GM19455 (cell line): Measurements from ENCODE around the gene KIAA1549.
"Not testable (repeated sequence)": the region's sequence is repeated elsewhere in the genome, so short reads cannot be mapped to it uniquely, and the experiment has no call there.

Experiments
- ATAC-seq: cut with Tn5 transposase; IDR thresholded peaks from one replicate; pipeline ENCODE4 v1.9.1; 2021; ENCODE audit not compliant: unreplicated experiment

The KIAA1549 gene

GRCh38 chr7:138945154-138945553 lies 36.0 kb downstream of the KIAA1549 start:
- no peak for ATAC-seq

- ATAC-seq, result no peak
Observed at GRCh38 chr7:138944592-138944991, 36.6 kb downstream of the KIAA1549 start.

DNA sequence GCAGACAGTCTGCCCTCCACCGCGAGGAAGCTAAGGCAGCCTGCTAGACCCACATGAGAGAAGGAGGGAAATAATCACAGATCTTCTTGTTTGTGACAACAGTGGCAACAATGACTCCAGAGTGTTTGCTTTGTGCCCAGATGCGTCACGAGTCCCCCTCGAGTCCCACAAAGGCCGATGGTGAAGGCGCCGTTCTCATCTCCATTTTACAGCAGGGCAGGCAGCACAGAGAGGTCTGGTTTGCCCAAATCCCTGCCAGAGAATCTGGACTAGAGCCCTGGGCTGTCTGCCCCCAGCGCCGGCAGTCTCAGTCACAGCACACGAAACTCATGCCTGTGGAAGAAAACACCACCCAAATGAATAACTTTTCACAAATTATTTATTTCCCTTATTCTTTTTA lies 38.1 kb downstream of the KIAA1549 start:
- no peak for ATAC-seq

DNA sequence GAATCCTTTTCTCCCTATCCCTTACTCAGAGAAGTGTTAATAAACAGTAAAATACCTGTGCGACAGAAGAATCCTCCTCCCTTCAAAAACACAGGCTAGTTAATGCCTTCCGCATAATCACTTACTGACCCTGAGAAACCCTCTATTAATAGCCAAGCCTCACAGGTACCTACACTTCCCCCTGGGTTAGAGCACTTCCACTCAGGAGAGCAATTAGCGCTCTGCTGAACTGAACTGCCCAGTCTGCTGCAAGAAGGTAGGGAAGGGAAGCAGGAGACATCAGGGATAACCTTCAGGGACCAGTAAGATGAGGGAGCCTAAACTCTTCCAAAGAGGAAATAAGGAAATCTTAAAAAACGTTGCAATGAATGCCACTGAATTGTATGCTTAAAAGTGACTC lies 39.6 kb downstream of the KIAA1549 start:
- no peak for ATAC-seq

DNA sequence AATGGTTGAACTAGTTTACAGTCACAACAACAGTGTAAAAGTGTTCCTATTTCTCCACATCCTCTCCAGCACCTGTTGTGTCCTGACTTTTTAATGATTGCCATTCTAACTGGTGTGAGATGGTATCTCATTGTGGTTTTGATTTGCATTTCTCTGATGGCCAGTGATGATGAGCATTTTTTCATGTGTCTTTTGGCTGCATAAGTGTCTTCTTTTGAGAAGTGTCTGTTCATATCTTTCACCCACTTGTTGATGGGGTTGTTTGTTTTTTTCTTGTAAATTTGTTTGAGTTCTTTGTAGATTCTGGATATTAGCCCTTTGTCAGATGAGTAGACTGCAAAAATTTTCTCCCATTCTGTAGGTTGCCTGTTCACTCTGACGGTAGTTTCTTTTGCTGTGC lies 40.6 kb downstream of the KIAA1549 start:
- ATAC-seq, result not testable (repeated sequence)

- ATAC-seq, result no peak
Observed at GRCh38 chr7:138937484-138937883, 43.7 kb downstream of the KIAA1549 start.

DNA sequence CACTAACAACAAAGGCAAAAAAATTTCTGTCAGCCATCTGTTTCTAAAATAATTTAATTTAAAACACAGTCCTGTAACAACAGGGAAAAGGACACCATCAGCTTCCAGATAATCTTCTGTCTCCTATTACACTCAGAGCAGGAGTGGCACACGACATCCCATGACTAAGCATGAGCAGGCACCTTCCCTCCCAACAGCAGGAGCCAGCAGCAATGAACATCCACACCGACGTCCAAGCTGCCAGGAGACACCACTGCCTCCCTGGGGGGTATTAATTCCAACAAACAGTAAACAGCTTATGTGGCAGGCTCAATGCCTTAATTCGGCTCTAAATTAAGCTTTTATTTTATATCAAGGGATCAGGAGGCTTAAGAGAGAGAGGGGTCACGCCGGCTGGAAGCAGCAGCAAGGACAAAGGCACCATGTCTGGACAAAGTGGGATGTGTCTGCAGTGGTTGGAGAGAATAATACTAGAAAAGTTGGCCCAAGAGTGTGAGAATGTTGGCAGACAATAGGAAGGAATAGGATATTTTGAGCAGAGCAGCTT lies 45.7 kb downstream of the KIAA1549 start:
- ATAC-seq, result no peak

GRCh38 chr7:138934861-138935260 lies 46.3 kb downstream of the KIAA1549 start:
- ATAC-seq, result no peak

DNA sequence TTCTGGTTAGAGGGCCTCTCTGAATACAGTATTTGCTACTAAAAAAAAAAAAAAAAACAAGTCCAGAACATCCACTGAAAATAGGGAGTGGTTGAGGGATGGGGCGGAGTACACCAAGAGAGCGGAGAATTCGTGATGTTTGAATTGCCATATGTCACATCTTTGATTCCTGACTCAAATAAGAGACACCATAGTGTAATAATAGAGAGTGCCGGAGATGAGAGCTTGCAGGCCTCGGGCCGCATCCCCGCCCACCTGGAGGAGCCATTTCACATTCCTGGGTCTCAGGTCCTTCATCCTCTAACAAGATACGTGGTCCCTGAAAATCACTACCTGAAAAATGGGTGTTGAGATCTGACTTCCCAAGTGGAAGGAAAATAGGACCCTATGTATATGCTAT lies 46.8 kb downstream of the KIAA1549 start:
- ATAC-seq, result no peak

DNA sequence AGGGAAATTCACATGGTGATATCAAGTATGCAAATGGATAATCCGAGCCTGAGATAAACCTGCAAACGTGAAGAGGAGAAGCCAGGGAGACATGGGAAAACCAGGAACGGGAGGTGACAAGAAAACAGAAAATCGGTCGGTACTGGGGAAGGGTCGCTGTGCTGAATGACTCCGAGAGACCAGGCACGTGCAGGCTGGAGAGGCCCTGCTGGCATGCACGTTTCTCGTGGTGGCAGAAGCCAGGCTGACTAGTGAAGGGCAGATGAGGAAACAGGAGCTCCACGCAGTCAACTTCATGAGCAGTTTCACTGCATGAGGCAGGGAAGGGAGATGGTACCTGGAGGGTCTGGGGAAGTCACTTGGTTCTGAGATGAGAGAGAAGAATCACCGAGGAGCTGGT lies 48.3 kb downstream of the KIAA1549 start:
- no peak for ATAC-seq

- ATAC-seq, result no peak
Observed at GRCh38 chr7:138932427-138932826, 48.8 kb downstream of the KIAA1549 start.

GRCh38 chr7:138929969-138930368 lies 51.2 kb downstream of the KIAA1549 start:
- no peak for ATAC-seq

DNA sequence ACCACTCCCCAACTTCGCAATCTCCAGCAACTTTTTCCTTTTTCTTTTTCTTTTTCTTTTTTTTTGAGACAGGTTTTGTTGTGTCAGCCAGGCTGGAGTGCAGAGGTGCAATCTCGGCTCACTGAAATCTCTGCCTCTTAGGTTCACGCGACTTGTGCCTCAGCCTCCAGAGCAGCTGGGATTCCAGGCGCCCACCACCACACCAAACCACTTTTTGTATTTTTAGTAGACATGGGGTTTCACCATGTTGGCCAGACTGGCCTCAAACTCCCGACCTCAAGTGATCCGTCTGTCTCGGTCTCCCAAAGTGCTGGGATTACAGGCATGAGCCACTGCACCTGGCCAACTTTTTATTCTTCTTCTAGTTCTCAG lies 55.0 kb downstream of the KIAA1549 start:
- ATAC-seq, result no peak

GRCh38 chr7:138924501-138925225 lies 56.5 kb downstream of the KIAA1549 start:
- ATAC-seq, result no peak

DNA sequence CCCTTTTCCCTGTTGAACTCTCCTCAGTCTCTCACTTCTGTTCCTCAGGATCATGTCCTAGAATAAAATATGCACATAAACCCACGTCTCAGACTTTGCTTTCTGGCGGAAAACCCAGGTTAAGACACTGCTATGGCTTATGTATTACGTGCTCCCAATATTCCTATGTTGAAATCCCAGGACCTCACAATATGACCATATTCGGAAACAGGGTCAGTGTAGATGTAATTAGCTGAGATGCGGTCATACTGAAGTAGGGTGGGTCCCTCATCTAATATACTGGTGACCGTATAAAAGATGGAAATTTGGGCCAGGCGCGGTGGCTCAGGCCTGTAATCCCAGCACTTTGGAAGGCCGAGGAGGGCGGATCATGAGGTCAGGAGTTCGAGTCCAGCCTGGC lies 59.9 kb downstream of the KIAA1549 start:
- no peak for ATAC-seq

GRCh38 chr7:138919911-138920310 lies 61.3 kb downstream of the KIAA1549 start:
- ATAC-seq, result no peak

DNA sequence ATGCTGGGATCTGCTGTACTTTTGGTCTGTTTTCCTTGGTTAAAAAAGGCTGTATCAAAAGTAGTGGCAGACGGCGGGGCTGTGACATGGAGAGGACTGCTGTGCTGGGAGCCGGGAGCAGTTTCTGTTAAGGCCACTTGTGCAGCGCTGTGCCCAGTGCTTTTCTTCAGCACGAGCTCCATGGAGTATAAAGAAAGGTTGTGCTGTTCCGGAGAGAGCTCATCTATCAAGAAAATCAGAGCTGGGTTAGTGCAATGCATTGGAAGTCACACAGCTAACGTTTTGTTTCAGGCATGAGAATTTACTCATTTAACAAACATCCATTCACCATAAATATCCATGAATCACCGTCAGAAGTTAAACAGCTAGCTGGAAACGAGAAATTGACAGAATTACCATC lies 62.0 kb downstream of the KIAA1549 start:
- no peak for ATAC-seq

DNA sequence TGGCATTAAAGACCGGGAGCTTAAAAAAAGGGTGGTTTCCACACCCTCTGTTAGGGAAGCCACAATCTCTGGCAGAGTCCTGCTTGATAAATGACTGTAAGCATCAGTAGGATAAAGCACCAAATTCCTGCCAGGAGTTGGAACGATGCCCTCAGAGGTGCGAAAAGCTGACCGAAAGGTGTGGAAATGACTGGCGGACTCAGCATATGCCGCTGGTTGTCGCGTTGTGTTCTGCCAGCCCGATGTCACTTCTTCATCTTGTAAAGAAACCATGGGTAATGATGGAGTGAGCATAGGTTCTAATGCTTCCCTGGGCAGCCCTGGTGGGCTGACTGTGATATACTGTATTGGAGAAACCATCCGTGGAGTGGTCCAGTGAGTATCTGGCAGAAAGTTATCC lies 62.4 kb downstream of the KIAA1549 start:
- no peak for ATAC-seq

DNA sequence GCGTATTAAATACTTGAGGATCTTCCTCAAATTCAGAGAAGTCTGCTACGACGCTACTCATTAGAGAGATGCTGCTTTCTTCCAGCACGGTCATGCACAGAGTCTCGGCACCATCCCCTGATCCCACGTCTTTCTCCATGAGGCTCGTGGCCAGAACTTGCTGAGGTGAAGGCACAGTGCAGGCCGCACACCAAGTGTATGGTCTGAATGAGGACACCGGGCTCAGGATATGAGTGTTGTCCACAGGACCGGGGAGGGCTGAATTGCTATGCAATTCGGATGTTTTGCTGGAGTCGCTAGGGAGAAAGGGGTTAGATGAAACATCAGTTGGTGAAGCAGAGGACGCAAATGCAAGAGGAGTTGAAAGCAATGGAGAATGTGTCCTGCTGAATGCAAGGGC lies 63.0 kb downstream of the KIAA1549 start:
- ATAC-seq, result no peak

DNA sequence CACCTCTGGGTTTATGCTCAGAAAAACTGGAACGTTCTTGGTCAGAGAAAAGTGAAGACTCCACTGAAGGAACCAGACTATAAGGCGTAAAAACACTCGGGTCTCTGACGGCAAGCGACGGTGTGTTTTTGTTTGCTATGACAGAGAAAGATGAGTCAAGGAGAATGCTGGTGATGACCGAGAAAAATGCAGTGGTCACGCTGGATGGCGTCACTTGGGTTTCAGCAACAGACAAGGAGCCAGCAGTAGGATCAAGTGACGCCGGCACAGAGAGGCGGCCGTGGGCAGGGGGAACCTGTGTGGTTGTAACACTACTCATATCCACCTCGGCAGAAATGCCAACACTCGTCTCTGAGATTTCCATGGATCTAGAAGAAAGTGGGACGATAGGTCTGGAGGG lies 63.4 kb downstream of the KIAA1549 start:
- no peak for ATAC-seq

GRCh38 chr7:138916731-138917130 lies 64.5 kb downstream of the KIAA1549 start:
- ATAC-seq, result no peak

GRCh38 chr7:138916275-138916674 lies 64.9 kb downstream of the KIAA1549 start:
- no peak for ATAC-seq

DNA sequence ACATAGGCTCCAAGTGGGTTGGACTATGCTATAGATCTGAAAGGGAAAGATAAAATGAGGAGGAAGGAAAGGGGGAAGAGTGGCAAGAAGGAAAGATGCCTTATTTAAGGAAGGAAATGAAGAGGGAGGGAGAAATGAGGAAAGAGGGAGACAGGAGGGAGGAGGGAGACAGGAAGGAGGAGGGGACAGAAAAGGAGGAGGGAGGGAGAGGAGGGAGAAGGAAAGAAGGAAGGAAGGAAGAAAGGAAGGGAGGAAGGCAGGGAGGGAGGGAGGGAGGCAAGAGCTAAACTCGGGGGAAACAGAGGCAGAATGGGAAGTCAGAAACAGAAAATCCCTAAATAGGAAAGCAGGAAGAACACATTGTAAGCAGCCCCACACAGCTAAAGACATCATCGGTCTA lies 67.4 kb downstream of the KIAA1549 start:
- no peak for ATAC-seq
